OCI-LY7 (cell line): ENCODE data around the gene CWH43. TPM values are rescaled to one million over a fixed set of nuclear protein-coding genes. Genes with fewer than 3 reads are reported as not detected.

Experiments used
- BruUV-seq: library from RNA; stranded (reverse); fragments of 400-500 nt; replicated peaks from 2 replicates; lab custom pipeline; 2021; lab: Mats Ljungman, UMichigan
- CTCF ChIA-PET: fragments of 300-600 bp; sonication (Branson Sonifier 250); formaldehyde crosslinking; loops from one replicate; lab custom pipeline; 2022; ENCODE audit warnings: antibody characterized with exemption; ENCODE audit not compliant: unreplicated experiment; lab: Charles Lee
- POLR2A ChIA-PET: fragments of 300-600 bp; sonication (Branson Sonifier 250); formaldehyde crosslinking; loops from one replicate; lab custom pipeline; 2022; ENCODE audit warnings: antibody characterized with exemption; lab: Charles Lee
- DNase-seq: peaks from one replicate; pipeline ENCODE4 v3.0.0-alpha.2; 2015; ENCODE audit warnings: low spot score
- H2AFZ ChIP-seq: fragments of 200-600 bp; sonication (generic), shearing (Covaris generic); 2 replicates; pipeline ENCODE4 v1.6.1; 2014; ENCODE audit warnings: mild to moderate bottlenecking, antibody characterized with exemption, low read length, moderate library complexity
- H3K27ac ChIP-seq: fragments of 200-600 bp; sonication (generic); 2 replicates; pipeline ENCODE4 v1.5.1; 2014; ENCODE audit warnings: mixed run types, low read depth, mild to moderate bottlenecking, moderate library complexity, low read length, inconsistent platforms; ENCODE audit not compliant: poor library complexity, severe bottlenecking
- H3K36me3 ChIP-seq: fragments of 200-600 bp; sonication (generic); 2 replicates; pipeline ENCODE4 v1.6.1; 2014; ENCODE audit warnings: mild to moderate bottlenecking, antibody characterized with exemption, low read length, moderate library complexity, mixed read lengths; ENCODE audit not compliant: insufficient read depth
- H3K4me1 ChIP-seq: fragments of 200-600 bp; sonication (generic); 2 replicates; pipeline ENCODE4 v1.5.1; 2014; ENCODE audit warnings: mild to moderate bottlenecking, low read length; ENCODE audit not compliant: insufficient read depth, poor library complexity, severe bottlenecking
- H3K4me2 ChIP-seq: fragments of 200-600 bp; sonication (generic); 2 replicates; pipeline ENCODE4 v1.6.1; 2014; ENCODE audit warnings: mild to moderate bottlenecking, low read length
- H3K4me3 ChIP-seq: fragments of 200-600 bp; sonication (generic); 2 replicates; pipeline ENCODE4 v1.5.1; 2014; ENCODE audit warnings: mild to moderate bottlenecking, low read depth, low read length; ENCODE audit not compliant: poor library complexity, severe bottlenecking
- H3K79me2 ChIP-seq: fragments of 200-600 bp; sonication (generic); 2 replicates; pipeline ENCODE4 v1.6.1; 2016; ENCODE audit warnings: low read depth, mild to moderate bottlenecking, low read length, moderate library complexity, mixed read lengths; ENCODE audit not compliant: insufficient read depth
- H3K9me2 ChIP-seq: fragments of 200-600 bp; sonication (generic); 2 replicates; pipeline ENCODE4 v1.6.1; 2016; ENCODE audit warnings: mild to moderate bottlenecking, low read length, mixed read lengths; ENCODE audit not compliant: insufficient read depth
- H3K9me3 ChIP-seq: fragments of 200-600 bp; sonication (generic); 2 replicates; pipeline ENCODE4 v1.6.1; 2014; ENCODE audit warnings: mild to moderate bottlenecking, mixed run types, low read length, mixed read lengths
- H4K20me1 ChIP-seq: fragments of 200-600 bp; sonication (generic); 2 replicates; pipeline ENCODE4 v1.6.1; 2014; ENCODE audit warnings: mild to moderate bottlenecking, antibody characterized with exemption, low read length, moderate library complexity, mixed read lengths; ENCODE audit not compliant: insufficient read depth
- CTCF ChIP-seq: fragments of 200-600 bp; sonication (generic); conservative IDR thresholded peaks from 2 replicates; pipeline ENCODE4 v1.5.1; 2014; ENCODE audit warnings: mild to moderate bottlenecking, antibody characterized with exemption, low read length, moderate library complexity, mixed read lengths
- EZH2phosphoT487 ChIP-seq: fragments of 200-600 bp; sonication (generic); IDR thresholded peaks from 2 replicates; pipeline ENCODE4 v1.6.1; 2018; ENCODE audit warnings: low read depth, borderline replicate concordance, mild to moderate bottlenecking, mixed run types, antibody characterized with exemption, low read length, moderate library complexity, mixed read lengths
- intact Hi-C: fragments of 100-400 bp; cut with micrococcal nuclease; formaldehyde crosslinking; loops from one replicate; pipeline ENCODE4 v1.10.0; 2022; ENCODE audit not compliant: unreplicated experiment
- total RNA-seq, 2 experiments: library from RNA; depleted of rRNA in 1 of 2; stranded (reverse); fragments of >200 nt in 1 of 2; shearing (Covaris generic) in 1 of 2; gene quantifications; 2 replicates each; pipeline ENCODE4 v1.2.3, GENCODE V29; 2014 to 2022

Gene CWH43
- total RNA-seq, 2 experiments from 2014 or later: not detected

- H3K27ac ChIP-seq: no peak overlapping the region
- H3K36me3 ChIP-seq: no peaks in the 10 kb centered on the region
- BruUV-seq: no TSS peak
- CTCF ChIA-PET: no interaction called here
- no peak overlapping the region for H2AFZ ChIP-seq
- no peak overlapping the region for H3K4me3 ChIP-seq
- H3K4me1 ChIP-seq: no peaks in the 10 kb centered on the region
- DNase-seq: no peak
- no peaks in the 10 kb centered on the region for H3K79me2 ChIP-seq
- POLR2A ChIA-PET: interaction anchor here (0.6 to 0.9 kb wide), 2 partner anchors 7 to 78 kb away, joined by 3 read pairs; no protein-coding TSS in a partner anchor
- TF ChIP-seq EZH2phosphoT487 (no peak), CTCF (no peak)
- intact Hi-C loops: loop anchor here (10.0 kb wide), 1 partner anchor 844 kb away; no protein-coding TSS in a partner anchor
- no peaks in the 10 kb centered on the region for H3K9me2 ChIP-seq
- H3K9me3 ChIP-seq: no peaks in the 10 kb centered on the region
- no peak overlapping the region for H3K4me2 ChIP-seq
- H4K20me1 ChIP-seq: no peaks in the 10 kb centered on the region
These were observed 17.3 kb upstream of the CWH43 start for GRCh38 chr4:48968814-48969213.

- Histone ChIP-seq H3K79me2 (no peaks in the 10 kb centered on the region), H3K4me1 (no peaks in the 10 kb centered on the region), H3K9me2 (no peaks in the 10 kb centered on the region), H3K36me3 (no peaks in the 10 kb centered on the region), H3K27ac (no peak overlapping the region), H2AFZ (no peak overlapping the region), H4K20me1 (no peaks in the 10 kb centered on the region), H3K4me3 (no peak overlapping the region), H3K9me3 (no peaks in the 10 kb centered on the region), H3K4me2 (no peak overlapping the region)
- DNase-seq: no peak
- POLR2A ChIA-PET: interaction anchor here (0.8 to 1.2 kb wide), 2 partner anchors 369 to 534 kb away, joined by 4 to 6 read pairs; no protein-coding TSS in a partner anchor
- intact Hi-C loops: no loop called here
- CTCF ChIA-PET: no interaction called here
- TF ChIP-seq EZH2phosphoT487 (no peak), CTCF (no peak)
- BruUV-seq: no TSS peak
These were observed 15.6 kb upstream of the CWH43 start for GRCh38 chr4:48970471-48970921.

- no peaks in the 10 kb centered on the region for H3K79me2 ChIP-seq
- ChIA-PET CTCF (no interaction called here), POLR2A (no interaction called here)
- no peaks in the 10 kb centered on the region for H3K36me3 ChIP-seq
- H3K4me2 ChIP-seq: no peak overlapping the region
- no peaks in the 10 kb centered on the region for H4K20me1 ChIP-seq
- H3K4me1 ChIP-seq: no peaks in the 10 kb centered on the region
- intact Hi-C loops: no loop called here
- DNase-seq: no peak
- no peak overlapping the region for H3K4me3 ChIP-seq
- H2AFZ ChIP-seq: no peak overlapping the region
- no peaks in the 10 kb centered on the region for H3K9me3 ChIP-seq
- TF ChIP-seq CTCF: no peak
- TF ChIP-seq EZH2phosphoT487: no peak
- no peak overlapping the region for H3K27ac ChIP-seq
- H3K9me2 ChIP-seq: no peaks in the 10 kb centered on the region
- no TSS peak for BruUV-seq
These were observed 11.0 kb upstream of the CWH43 start for GRCh38 chr4:48974979-48975640.
